ENCODE results near the gene NDUFV1.
"Not testable (repeated sequence)": the region's sequence is repeated elsewhere in the genome, so short reads cannot be mapped to it uniquely, and the experiment has no call there.

NDUFV1 gene

DNA sequence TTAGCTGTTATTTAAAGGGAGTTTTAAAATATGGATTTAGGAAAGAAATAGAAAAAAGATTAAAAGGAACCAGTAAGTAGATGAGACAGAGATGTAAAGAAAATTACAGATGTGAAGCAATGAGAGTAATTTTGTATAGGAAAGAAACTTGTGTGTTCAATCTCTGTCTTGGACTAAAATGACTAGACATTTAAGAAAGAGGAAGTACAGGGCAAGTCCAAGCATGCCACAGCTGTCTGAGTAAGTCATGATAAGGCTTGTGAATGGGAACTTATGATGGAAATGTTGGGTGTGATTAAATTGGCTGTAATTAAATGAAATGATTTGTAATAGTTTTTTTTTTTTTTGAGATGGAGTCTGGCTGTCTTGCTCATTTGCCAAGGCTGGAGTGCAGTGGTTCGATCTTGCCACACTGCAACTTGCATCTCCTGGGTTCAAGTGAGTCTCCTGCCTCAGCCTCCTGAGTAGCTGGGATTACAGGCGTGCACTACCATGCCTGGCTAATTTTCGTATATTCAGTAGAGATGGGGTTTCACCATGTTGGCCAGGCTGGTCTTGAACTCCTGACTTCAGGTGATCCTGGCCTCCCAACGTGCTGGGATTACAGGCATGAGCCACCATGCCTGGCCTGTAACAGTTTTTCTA lies 49.7 kb downstream of the NDUFV1 start:
- DNase-seq (ENCODE audit: low spot score) = no peak

DNA sequence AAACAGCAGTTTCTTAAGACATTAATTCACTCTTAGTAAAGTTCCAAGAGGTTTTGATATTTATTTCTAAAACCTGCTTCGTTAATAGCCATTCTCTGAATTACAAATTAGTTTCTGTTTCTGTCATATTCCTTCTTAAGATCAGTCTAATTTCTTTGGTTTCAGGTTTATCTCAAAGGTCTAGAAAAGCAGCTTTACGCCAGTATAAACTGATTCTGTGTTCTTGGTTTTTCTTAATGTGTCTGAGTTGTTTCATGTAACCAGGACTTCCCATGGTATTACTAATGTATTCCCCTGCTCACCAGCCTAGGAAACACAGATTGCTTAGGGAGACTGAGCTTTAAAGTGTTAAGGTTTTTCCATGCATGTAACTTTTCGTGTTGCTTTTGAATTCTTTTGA lies 50.6 kb downstream of the NDUFV1 start:
- no peak for DNase-seq (ENCODE audit: low spot score)

DNA sequence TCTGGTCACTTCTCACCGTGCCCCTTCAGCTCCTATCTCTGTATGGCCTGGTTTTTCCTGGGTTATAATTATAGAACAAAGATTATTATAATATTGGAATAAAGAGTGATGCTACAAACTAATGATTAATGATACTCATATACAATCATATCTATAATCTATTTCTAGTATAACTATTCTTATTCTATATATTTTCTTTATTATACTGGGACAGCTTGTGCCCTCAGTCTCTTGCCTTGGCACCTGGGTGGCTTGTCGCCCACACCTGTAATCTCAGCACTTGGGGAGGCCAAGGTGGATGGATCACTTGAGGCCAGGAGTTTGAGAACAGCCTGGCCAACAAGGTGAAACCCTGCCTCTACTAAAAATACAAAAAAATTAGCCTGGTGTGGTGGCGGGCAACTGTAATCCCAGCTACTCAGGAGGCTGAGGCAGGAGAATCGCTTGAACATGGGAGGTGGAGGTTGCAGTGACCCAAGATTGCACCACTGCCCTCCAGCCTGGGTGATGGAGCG lies 53.0 kb downstream of the NDUFV1 start:
- DNase-seq (ENCODE audit: low spot score) = not testable (repeated sequence)

DNA sequence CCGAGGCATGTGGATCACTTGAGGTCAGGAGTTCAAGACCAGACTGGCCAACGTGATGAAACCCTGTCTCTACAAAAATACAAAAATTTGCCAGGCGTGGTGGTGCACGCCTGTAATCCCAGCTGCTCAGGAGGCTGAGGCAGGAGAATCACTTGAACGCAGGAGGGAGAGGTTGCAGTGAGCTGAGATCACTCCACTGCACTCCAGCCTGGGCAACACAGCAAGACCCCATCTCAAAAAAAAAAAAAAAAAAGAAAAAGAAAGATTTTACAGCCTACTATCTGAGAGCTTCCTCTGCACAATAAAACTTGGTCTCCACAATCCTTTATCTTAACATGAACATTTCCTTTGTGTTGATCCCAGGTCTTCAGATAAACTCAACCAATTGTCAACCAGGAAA lies 54.0 kb downstream of the NDUFV1 start:
- DNase-seq (ENCODE audit: low spot score) = not testable (repeated sequence)
